Renal cortical epithelial cell (primary cell): ENCODE measurements around the gene TGFB1. TPM values are rescaled to one million over a fixed set of nuclear protein-coding genes. Genes with fewer than 3 reads are reported as not detected.

Experiments
- DNase-seq: peaks from one replicate; pipeline ENCODE4 v3.0.0-alpha.2; 2011; ENCODE audit warnings: low read depth
- total RNA-seq: library from RNA; depleted of rRNA; stranded (reverse); fragments of >200 nt; gene quantifications from 2 replicates; pipeline ENCODE4 v1.2.3, GENCODE V29; 2014

TGFB1 gene
- total RNA-seq, 1 donor from 2014 or later = 44.8 TPM

DNA sequence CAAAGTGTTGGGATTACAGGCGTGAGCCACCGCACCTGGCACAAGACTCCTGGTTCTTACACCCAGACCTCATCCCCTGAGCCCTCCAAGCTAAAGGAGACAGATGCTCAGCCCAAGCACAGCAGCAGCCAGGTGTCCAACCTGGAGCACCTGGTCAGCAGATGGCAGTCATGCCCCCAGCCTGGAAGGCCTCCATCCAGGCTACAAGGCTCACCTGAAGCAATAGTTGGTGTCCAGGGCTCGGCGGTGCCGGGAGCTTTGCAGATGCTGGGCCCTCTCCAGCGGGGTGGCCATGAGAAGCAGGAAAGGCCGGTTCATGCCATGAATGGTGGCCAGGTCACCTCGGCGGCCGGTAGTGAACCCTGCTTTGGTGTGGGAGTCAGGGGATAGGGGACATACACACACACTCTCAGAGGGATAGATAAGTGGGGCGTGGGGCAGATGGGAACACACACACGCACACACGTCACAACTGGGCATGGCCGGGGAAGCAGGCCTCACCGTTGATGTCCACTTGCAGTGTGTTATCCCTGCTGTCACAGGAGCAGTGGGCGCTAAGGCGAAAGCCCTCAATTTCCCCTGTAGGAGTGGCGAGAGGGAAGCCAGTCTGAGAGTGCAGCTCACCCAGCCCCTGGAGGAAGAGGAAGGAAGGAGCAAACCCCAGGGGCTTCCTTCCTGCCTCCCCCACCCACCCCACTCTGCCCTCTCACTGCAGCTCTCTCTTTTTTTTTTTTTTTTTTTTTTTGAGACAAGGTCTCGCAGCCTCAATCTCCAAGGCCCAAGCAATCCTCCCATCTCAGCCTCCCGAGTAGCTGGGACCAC is 11.8 kb downstream of the TGFB1 start:
- no peak for DNase-seq

DNA sequence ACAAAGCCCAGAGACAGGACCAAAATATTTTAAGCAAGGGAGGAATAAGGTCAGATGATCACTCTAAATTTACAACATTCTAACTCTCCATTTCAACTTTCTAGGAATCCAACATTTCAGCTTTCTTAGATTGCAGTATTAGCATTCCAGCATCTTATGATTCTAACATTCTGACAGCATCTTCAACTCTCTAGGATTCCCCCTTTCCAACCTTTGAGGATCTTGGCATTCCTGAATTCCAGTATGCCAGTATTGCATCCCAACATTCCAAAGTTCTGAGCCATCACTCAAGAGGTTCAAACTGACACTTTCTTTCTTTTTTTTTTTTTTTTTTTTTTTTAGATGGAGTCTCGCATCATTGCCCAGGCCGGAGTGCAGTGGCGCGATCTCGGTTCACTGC is 13.8 kb downstream of the TGFB1 start:
- DNase-seq = peak; percentile 88

DNA sequence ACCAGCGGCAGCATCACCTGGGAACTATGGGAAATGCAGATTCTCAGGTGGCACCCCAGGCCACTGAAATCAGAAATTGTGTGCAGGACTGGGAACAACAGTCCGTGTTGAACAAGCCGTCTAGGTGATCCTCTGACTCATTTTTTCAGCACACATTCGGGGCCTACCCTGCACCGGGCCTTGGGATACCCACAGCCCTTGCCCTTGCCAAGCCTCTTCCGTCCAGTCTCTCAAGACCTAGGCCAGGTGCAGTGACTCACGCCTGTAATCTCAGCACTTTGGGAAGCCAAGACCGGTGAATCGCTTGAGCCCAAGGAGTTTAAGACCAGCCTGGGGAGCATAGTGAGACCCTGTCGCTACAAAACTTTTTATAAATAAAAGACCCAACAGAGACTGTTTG is 18.3 kb downstream of the TGFB1 start:
- DNase-seq = no peak

DNA sequence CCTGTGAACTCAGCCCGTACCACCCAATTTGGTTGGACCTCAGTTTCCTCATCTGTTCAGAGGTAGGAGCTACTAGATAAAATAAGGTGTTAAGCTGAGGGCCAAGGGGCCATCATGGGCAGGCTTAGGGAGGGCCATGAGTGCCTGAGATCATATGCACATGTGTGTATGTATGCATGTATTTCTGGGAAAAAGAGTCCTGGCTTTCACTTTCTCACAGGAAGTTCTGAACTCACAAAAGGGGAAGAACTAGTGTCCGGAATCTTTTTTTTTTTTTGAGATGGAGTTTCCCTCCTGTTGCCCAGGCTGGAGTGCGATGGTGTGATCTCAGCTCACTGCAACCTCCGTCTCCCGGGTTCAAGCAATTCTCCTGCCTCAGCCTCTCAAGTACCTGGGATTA is 18.9 kb downstream of the TGFB1 start:
- DNase-seq = no peak

DNA sequence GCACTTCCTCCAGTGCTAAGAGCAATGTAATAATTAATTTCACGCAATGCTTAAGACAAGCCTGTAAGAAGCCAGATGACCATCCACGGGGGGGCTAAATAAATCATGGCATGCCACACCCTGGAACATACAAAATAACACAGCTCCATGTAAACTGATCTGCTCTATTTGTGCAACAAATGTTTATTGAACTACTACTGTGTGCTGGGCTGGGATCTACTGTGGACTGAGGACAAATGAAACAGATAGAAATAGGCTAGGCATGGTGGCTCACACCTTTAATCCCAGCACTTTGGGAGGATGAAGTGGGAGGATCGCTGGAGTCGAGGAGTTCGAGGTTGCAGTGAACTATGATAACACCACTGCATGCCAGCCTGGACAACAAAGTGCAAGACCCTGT is 21.3 kb downstream of the TGFB1 start:
- DNase-seq = no peak

DNA sequence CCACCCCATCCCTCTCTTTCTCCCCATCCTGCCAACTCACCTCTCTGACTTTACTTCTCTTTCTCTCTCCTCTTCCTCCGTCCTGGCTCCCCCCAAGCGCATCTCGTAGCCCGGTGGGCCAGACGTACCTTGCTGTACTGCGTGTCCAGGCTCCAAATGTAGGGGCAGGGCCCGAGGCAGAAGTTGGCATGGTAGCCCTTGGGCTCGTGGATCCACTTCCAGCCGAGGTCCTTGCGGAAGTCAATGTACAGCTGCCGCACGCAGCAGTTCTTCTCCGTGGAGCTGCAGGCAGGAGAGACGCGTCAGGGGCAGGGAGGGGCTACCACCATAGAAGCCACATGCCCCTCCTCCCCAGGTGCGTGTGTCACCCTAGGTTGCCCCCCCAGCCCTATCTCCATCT is 21.7 kb downstream of the TGFB1 start:
- DNase-seq = no peak

DNA sequence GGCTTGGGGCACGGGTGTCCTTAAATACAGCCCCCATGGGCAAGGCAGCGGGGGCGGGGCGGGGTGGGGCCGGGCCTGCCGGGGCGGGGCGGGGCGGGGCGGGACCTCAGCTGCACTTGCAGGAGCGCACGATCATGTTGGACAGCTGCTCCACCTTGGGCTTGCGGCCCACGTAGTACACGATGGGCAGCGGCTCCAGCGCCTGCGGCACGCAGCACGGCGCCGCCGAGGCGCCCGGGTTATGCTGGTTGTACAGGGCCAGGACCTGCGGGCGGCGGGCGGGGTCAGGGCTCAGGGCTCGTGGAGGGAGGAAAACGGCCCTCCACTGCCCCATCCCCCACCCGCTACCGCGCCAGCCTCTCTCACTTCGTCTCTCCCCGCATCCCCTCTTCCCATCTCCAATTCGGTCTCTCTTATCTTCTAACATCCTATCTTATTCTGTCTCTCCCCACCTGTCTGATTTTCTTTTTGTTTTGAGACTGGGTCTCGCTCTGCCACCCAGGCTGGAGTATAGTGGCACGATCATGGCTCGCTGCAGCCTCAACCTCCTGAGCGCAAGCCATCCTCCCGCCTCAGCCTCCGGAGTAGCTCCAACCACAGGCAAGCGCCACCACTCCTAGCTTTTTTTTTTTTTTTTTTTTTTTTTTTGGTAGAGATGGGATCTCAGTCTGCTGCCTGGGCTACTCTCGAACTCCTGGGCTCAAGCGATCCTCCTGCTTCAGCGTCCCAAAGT is 22.6 kb downstream of the TGFB1 start:
- no peak for DNase-seq

DNA sequence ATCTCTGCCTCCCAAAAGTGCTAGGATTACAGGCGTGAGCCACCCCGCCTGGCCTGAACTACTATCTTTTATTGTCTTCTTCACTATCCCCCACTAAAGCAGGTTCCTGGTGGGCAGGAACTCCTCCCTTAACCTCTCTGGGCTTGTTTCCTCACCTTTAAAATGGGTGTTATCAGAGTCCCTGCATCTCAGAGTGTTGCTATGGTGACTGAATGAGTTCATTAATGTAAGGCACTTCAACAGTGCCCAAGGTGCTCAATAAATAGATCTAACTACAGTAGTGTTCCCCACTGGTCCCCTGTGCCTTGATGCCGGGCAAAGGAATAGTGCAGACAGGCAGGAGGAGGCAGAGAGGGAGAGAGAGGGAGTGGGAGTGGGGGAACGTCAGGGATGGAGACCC is 23.2 kb downstream of the TGFB1 start:
- no peak for DNase-seq

DNA sequence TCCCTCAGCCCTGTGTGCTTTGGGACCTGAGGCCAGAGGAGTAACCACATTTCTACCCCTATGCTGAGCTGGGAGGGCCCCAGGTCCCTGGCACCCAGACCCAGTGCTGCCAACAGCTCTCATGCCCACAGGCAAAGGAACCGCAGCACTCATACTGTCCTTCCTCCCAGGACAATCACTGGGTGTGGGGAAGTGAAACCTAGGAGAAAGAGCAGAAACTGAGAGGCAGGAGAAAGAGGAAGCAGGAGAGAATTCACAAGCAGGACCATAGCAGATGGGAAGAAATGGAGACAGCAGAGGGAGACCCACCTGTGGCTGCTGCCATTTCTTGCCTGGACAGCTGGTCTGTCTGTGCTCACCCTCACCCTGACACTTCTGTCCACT is 24.9 kb downstream of the TGFB1 start:
- no peak for DNase-seq

DNA sequence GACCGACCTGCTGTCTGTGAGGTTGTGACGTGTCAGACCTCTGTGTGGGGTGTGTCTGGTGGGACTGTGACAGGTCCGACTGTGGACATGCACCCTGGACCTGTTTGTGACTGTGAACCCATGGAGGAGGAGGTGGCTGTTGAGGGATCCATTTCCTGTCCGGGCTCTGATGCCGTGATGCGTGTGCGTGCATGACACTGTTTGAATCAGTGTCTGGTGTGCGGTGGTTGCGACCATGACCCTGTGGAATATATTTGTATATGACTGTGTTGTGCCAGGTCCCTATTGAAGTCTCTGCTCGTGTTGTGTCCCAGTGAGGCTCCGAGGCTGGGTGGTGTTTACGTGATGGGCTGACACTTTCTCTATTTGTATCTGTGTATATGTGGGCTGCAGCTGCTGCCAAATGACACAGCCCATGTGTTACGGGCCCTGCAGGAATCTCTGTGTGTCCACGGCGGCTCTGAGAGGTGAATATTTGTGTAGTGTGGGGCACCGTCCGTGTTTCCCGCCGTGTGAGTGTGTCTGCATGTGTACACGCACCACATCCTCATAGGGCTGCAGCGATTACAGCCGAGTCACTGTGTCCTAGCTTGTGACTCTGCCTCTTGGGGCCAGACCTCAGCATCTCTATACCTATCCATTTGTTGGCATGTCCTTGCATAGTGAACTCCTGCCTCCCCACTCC is 25.4 kb downstream of the TGFB1 start:
- no peak for DNase-seq

DNA sequence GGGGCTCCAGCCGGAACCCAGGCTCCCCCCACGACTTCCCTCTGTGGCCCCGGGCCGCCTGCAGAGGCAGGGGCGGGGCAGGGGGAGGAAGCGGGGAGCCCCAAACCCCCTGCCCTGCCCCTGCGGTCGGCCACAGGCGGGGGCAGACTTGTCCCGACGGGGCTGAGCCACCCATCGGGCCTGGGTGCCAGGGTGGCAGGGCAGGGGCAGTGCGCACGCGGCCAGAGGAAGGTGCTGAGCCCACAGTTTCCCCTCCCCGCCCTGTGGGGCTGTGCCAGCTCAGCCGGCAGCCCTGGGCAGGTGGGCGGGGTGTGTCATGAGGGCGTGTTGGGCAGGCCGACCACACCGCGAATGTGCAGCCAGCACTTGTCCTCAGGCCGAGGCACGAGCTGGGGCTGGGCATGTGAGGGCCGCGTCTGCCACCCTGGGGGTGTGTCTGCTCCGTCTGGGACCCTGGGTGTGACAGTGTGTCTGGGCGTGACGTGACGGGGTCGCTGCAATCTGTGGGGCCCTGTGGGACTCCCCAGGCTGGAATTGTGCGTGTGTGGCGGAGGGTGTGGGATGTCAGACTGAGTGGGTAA is 26.1 kb downstream of the TGFB1 start:
- DNase-seq = peak; percentile 61

DNA sequence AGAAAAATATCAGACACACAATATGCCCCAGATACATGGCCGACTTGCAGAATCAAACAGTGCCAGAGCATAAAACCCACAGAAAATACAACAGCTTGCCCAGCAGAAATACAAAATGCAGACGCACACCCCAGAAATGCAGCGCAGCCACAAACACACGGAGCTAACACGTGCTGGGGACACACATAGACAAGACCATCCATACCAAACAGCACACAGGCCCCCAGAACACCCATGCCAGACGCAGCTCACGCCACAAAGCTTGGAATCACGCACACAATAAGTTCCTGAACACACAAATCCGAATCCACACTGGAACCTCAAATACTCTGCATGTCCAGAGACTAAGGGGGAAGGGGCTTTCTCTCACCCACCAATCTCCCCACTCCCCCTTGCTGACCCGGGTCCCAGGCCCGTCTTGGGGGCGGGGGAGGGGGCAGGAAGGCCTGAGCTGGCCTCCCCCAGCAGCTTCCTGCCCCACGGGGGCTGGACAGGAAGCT is 26.6 kb downstream of the TGFB1 start:
- DNase-seq = no peak

DNA sequence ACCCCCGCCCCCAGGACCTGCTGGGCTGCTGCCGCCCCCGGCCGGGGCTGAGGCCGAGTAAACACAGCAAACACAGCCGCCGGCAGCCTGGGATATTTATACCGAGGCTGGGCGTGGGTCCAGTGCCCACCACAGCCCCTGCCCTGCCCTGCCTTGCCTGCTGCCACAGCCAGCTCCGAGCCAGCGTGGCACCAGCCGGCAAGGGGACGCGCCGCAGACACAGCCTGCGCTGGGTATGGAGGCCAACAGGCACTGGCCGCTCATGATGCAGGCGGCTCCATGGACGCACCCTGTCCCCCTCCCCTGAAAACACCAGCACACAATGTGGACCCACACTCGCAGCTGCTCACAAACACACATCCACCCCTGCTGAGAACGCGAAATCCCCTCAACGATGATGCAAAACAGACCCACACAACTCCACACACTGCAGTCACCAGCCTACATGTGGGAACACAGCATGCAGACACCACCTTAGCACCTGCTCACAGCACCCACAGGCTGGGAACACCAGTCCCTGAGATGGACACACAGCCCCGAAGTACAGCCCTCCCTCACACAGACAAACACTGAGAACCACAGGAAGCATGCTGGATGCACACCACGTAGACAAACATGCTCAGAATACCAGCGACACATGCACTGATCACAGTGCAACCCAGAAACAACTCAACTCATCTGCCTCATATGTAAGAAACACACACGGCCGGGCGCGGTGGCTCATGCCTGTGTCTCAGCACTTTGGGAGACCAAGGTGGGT is 27.6 kb downstream of the TGFB1 start:
- DNase-seq = peak; percentile 69

DNA sequence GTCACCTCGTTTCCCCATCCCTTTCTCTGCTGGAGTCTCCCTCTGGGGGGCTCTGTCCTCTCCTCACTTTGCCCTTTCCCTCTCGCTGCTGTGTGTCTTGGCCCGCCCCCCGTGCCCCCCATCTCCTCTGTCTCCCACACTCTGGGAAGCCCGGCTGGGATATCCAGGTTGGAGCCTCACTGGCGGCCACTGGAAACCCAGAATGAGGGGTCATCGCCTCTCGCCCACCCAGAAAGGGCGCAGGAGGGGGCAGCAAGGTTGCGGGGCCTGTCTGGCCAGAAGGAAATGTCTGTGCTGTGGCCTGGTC is 28.1 kb downstream of the TGFB1 start:
- DNase-seq = no peak

DNA sequence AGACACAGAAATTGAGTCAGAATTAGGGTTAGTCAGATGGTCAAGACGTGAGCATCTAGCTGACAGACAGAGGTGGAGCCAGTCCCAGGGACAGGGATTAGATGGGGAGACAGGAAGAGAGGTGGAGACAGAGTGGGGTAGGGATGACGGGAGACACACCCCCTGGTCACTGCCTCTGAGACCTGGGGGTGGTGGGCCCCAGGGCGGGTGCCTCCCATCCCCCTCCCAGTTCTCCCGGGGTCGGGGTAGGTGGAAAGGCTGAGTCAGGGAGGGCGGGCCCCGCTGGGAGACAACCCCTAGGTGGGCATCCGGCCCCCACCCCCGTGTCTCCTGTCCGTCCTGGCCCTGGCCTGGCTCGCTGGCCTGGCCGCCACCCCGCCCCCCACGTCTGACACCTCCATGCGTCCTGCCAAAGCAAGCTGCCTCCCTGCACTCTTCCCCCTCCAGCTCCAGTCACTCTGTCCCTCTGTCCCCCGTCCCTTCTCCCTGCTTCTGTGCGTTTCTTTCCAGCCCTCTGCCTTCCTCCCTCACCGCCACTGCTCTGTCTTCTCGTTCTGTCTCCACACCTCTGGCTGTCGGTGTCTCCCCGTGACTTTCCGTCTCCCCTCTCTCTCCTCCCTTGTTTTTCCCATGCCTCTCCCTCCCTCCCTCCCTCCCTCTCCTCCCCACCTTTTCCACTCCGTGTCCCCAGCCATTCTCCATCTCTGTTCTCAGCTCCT is 28.6 kb downstream of the TGFB1 start:
- peak; percentile 55 for DNase-seq

DNA sequence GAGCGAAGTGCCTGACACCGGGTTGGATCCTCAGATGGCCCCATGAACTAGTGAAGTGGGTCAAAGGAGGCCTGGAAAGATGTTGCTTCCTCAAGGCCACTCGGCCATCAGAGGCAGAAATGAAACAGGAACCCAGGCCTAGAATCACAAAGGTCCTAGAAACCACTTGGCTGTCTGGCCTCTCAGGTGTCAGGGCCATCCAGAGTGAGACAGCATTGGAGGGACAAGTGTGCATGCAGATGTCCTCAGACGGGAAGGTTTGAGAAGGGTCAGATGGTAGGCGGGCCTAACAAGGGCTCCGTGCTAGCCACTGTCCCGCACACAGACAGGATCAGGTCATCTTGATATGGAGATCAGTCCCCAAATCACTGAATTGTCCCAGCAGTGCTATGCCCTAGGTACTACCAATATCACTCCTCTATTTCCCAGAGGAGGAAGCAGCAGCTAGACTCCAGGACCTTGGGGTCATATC is 29.5 kb downstream of the TGFB1 start:
- no peak for DNase-seq

DNA sequence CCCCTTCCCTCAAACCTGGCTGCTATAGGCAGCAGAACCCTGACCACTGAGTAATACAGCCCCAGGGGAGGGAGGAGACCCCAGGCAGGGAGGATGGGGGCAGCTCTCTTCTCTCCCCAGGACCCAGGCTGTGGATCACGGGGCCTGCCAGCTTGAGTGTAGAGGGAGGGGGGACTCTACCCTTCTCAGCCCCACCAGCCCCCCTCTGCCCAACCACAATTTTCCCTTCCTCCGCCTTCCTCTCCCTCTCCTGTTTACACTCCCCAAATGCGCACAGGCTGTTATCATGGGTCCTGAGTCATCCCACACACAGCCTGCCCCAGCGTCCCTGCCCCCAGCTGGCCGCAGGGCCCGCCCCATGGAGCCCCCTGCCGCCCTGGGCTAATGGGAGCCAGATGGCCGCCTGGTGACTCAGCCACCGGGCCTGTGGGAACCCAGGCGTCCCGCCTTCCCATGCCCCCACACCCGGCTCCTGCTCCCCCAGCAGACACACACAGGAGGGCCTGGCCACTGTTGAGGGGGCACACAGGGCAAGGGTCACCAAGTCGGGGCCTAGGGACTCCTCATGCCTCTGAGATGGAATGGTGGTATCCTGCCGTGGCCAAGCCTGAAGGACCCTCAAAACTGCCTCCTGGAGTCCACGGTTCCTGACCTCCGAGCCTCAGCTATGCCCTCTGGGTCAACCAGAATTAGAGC is 30.1 kb downstream of the TGFB1 start:
- peak; percentile 71 for DNase-seq

DNA sequence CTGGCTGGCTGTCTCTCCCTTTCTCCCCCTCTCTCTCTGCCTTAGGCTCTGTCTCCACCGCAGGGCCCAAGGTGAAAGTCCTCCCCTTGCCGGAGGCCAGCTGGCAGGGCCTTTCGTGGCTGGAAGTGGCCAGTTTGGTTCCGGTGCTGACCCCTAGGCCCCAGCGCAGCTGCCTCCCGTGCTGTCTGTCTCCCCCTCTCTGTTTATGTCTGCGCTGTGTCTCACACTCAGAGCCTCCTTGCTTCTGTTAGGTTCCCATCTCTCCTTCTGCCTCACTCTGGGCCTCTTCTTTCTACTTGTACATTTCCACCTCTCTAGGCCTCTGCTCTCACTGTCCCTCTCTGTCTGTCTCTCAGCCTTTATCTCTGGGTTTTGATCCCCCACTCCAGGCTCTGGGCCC is 30.7 kb downstream of the TGFB1 start:
- DNase-seq = no peak

DNA sequence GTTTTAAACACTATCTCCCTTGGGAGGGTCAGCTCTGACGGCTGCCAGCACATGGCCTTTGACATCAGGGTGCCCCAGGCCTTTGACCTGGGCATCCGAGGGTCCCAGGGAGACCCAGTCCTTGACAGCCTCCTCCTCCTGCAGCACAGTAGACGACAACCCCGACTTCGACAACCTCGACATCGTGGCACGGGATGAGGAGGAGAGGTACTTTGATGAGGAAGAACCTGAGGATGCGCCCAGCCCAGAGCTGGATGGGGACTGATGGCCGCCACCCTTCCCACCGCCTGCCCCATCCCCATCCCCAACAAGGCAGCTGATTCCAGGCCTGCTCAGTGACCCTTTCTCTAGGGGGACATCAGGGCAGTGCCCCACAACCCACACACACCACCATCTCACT is 31.3 kb downstream of the TGFB1 start:
- no peak for DNase-seq

DNA sequence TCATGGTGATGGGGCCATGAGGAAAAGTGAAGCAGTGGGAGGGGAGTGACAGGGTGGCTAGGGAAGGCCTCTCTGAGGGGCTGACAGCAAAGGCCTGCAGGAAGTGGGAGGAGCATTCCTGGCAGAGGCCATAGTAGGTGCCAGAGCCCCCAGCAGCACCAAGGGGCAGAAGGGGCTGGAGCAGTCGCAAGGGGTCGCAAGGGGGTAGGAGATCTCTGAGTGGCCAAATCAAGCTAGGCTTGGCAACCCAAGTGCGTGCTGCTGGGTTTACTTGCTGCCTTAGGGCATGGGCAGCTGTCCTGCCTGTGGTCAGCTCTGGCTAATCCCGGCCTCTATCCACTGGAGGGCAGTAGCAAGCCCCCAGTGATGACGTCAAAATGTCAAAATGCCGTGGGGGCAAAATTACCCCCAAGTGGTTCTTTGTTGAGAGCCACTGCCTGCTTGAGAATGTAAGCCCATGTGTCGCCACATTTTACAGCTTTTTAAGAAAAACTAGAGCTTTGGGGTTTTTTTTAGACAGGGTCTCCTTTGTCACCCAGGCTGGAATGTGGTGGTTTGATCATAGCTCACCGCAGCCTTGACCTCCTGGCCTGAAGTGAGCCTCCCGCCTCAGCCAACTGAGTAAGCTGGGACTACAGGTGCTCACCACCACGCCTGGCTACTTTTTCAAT is 32.0 kb downstream of the TGFB1 start:
- peak; percentile 32 for DNase-seq
